NCI-H2107 (cell line): ENCODE measurements around the gene ABCA4.
"Not testable (repeated sequence)": the region's sequence is repeated elsewhere in the genome, so short reads cannot be mapped to it uniquely, and the experiment has no call there.

Experiments
- DNase-seq: peaks from one replicate; lab custom pipeline; 2025; lab: John Stamatoyannopoulos, UW

The ABCA4 gene

DNA sequence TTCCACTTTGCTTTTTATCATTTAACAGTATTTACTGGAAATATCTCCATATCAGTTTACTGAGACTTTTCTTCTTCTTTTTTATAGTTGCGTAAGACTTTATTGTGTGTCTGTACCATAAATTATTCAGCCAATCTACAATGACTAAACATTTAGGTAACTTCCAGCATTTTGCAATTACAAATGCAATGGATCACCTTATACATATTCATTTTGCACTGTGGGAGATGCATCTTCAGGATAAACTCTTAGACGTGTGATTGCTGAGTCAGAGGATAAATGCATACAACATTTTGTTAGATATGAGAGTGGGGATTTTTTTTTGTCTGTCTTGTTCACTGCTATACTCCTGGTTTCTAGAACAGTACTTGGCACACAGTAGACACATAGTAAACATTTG is 116.0 kb downstream of the ABCA4 start:
- DNase-seq: no peak

DNA sequence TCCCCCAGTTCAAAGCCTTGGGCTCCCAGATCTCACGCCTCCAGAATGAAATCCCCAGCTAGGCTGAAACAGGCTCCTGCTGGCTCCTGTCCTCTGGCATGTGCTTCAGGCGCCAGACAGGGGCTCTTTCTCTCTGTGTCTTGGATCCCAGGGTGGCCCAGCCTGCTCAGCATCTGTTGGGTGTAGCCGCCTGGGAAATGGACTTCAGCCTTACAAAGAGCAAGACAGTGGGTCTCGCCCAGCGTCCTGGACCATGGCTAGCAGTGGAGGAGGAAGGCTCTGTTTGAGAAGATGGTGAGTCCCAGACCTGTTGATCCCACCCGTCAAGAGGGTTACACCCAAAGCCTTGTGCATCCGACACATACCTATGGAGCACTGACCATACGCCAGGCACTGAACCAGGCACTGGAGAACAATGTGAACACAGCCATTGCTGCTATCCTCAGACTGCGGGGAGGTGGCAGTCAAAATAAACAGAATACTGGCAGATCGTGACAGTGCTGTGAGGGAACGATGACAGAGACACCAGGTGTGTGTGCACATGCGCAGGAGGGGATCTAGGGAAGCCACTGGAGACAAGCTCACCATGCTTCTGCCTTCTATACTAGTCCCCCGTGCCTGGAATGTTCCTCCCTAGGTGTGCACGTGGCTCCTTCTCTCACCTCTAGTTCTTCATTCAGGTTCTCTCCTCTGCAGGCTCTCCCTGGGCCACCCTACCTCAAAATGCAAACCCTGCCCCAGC is 118.7 kb downstream of the ABCA4 start:
- no peak for DNase-seq

DNA sequence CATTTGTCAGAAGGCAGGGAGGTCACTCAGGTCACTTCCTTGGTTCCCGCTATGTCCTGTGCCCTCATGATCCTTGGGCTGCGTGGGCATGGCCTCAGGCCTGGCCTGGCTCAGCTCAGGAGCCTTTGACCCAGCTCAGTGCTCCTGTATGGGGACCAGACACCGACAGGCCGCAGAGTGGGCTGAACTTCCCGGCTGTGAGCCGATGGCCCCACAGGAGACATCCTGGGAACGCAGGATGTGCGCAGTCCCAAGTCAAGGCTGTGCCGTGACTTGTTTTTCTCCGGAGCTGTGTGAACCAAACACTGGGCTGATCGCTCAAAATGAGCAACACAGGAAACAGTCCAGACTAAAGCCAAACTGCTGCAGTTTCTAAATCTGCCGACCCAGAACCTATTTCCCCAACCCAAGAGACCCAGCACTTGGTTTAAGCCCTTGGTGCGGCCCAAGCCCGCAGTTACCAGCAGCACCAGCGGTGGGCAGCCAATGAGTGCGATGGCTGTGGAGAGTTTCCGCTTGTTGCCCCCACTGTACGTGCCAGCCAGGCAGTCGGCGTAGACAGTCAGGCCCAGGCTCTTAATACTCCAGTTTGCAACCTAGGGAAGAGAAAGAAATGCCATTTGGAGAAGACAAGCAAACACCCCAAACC is 119.4 kb downstream of the ABCA4 start:
- DNase-seq: no peak

DNA sequence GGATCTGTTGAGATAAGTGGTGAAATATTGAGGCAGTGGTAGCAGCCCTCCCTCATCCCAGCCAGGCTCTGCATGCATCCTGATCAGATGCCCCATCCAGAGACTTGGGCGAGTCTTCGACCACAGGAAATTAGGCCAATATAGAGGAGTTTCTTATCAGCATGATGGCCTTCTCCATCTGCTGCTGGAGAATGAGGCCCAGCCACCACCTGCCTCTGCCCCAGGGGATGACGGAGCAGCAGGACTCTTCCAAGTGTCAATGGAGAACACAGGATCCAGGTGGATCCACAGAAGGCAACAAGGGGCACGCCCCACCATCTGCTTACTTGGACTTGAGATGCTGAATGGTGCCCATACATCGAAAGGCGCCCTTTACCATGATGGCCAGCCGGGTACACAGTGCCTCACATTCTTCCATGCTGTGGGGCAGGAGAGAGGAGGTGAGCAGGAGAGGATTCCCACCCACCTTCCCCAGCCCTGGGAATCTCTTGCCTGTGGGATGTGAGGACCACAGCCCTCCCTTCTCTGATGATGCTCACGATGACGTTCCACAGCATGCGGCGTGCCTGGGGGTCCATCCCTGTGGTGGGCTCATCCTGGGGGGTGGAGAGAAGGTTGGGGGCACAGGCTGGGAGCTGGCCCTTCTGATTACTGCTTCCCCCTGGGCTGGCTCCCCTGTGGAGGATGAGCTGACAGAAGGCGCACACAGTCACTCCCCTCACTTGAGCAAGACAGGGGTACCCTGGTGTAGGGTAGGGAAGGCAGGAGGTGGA is 120.3 kb downstream of the ABCA4 start:
- DNase-seq: no peak

DNA sequence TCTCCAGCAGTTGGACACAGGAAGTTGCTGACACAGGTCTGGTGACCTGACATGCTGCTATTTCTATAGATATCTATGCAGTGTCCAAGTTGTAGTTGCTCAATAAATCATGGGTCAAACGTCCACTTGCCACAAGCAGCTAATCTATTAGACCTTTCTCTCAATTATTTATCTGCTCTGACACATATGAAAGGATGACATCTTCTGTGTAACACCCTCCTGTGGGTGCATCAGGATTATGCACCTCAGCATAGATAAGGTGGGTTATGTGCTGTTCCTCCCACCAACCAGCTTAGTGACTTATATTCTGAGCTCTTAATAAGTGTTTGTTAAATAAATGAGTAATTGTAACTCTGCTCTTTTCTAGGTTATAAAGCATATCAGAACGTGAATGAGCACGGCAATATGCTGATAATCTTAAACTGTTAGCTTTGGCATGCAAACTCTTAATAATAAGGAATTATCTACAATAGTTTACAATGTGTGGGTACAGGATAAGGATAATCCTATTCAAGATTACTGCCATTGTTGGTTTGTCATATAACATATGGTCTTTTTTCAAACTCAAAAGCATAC is 121.0 kb downstream of the ABCA4 start:
- no peak for DNase-seq

DNA sequence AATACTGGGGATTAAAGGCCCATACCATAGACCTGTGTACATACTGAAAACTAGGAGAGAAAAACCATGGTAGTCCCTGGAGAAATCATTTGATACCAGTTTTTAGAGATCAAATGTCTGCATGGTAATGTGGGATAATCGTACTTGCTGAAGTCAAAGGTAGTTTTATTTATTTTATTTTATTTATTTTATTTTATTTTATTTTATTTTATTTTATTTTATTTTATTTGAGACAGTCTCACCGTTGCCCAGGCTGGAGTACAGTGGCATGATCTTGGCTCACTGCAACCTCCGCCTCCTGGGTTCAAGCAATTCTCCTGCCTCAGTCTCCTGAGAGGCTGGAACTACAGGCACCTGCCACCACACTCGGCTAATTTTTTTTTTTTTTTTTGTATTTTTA is 122.4 kb downstream of the ABCA4 start:
- not testable (repeated sequence) for DNase-seq

DNA sequence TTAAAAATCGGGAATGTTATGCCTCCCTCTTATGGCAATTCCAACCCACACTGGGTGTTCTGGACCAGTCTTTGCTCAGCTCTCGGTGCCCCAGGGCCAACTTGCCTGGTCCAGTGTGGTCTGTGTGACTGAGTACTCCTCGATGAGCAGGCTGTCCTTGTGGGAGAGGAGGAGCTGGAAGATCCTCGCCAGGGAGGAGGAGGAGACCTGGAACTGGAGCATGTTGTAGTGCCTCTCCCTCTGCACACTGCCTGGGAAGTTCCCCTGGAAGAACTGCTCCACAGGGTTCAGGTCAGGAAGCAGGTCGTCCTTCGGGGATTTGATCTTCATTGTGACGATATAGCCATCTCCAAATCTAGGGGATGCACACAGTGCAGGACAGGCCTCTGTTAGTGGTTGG is 123.2 kb downstream of the ABCA4 start:
- DNase-seq: no peak

DNA sequence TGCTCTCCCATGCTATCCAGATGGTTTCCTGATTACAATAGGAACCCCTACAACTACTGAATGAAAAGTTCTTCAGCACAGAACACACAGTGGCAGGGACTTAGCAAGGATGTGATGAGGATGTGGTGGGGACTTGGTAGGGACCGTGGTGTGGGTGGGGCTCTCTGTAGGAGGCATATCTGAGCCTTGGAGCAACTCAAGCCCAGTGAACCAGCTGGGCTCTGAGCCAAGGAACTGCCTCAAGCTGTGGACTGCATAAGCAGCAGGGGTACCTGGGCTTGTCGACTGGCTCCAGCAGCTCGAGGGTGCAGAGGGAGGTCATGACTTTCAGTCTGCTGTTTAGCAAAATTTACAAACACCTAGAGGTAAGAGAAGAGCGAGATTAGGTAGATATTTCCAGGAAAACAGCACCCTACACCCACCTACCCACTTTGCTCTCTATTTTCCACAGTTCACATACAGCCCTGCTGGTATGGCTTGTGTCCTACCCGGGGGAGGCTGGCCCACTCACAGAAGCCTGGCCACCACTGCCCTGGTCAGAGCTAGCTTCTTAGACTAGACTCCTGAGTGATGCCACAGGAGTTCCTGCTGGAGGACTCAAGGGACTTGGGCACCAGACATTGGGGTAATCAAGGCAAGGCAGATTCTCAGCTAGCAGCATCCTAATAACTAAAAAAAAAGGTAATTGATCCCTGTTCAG is 125.0 kb downstream of the ABCA4 start:
- DNase-seq: no peak

DNA sequence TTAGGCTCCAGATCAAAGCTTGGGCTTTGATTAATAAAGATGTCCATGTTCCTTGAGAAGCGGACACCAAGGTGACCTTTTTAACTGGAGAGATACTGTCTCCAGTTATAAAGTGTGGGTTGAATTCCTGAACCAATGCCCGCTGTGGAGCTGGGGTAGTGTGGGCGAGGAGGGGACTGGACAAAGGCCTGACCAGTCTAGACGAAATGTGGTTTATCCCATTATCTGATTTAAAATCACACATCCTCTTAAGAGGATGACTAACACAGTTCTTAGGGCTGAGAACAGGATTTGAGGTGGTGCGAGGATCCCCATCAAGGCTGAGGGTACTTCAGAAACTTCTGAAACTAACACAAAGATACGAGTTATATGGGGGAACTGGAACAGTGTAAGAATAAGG is 127.2 kb downstream of the ABCA4 start:
- no peak for DNase-seq

DNA sequence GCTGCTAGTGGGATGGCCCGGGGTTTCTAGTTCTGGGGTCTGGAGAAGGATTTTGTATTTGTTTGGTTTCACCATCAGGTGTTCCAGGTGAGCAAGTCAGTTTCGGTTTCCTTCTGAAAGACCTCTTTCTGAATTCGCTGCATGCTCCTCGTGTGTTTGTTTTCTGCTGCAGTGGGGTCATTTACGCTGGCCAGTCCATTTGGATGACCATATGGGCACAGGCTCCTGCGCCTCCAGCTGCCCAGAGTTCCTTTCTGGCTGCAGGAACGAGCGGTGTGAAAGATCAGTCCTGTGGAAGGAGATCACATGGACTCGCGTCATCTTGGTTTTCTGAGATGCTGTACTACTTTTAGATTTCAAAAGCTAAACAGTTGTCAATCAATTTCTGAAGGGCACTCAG is 128.0 kb downstream of the ABCA4 start:
- no peak for DNase-seq

DNA sequence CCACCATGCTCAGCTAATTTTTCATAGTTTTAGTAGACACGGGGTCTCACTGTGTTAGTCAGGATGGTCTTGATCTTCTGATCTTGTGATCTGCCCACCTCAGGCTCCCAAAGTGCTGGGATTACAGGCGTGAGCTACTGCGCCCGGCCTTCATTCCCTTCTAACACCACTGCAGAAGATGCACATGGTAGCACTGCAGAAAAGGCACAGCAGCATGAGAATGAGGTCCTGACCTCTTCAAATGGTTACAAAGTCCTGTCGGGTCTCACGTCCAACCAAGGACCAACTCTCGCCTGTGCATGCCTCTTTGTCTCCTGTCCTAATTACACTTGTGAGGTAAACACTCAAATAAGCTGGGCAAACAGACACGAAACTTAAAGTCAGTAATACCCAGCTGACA is 128.8 kb downstream of the ABCA4 start:
- DNase-seq: no peak

DNA sequence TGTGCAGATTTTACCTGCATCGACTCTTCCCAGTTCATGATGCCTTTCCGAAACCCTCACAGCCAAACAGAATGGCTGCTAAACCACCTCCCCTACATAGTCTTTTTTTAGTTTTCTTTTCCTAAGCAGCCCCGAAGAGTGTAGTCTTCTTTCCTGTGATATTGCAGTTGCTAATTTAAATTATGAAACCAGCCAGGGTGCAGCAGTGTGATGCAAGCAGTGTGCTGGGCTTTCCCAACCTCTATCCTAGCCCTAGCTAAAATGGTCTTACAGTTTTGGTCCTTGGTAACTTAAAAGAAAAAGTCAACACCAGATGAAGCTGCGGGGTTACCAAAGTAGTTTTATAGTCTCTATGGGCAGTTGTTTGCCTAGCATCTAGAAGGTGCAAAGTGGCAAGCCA is 129.7 kb downstream of the ABCA4 start:
- no peak for DNase-seq

DNA sequence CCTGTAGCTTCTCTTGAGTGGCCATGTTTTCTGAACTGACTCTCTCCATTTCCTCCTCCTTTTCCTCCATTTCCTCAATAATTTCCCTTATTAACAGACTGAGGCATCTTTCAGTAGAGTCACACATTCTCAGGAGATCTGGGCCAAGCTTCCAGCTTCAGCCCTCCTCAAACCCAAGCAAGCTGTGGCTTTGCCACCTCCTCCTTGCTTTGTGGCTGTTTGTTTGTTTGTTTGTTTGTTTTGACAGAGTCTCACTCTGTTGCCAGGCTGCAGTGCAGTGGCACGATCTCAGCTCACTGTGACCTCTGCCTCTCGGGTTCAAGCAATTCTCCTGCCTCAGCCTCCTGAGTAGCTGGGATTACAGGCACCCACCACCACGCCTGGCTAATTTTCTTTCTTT is 130.5 kb downstream of the ABCA4 start:
- DNase-seq: not testable (repeated sequence)

DNA sequence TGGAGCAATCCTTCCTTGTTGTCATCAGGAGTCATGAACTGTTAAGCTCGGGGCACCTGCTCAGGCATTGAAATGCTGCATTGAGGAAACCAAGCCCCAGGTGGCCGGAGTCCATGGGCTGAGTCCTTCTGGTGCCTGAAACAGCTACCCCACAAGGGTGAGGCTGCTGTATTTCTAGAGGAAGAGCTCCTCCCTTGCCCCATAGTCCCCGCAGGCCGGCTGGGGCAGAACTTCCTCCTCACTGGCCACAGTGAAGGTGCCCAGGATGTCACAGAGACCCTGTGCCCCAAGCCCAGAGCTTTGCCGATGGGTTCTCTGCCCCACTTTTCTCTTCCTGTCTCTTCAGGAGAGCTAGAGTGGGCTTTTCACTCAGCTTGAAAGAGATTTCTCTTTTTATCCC is 130.9 kb downstream of the ABCA4 start:
- no peak for DNase-seq

DNA sequence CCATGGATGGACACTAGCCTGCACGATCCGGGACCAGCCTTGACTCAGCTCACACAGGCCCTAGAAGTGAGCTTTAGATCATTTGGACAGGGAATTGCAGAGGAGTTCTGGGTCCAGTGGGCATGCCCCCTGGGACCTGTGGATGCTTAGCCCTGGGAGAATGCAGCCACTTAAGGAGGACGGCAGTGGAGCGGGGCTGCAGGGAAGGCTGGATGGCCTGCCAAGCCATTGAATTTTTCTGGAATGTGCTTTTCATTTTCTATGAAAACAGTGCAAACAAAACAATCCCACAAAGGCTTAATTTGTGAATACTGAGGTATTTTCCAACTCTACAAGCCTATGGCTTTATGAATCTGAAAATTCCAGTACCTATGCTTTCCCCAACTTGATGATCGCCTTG is 131.3 kb downstream of the ABCA4 start:
- DNase-seq: no peak

DNA sequence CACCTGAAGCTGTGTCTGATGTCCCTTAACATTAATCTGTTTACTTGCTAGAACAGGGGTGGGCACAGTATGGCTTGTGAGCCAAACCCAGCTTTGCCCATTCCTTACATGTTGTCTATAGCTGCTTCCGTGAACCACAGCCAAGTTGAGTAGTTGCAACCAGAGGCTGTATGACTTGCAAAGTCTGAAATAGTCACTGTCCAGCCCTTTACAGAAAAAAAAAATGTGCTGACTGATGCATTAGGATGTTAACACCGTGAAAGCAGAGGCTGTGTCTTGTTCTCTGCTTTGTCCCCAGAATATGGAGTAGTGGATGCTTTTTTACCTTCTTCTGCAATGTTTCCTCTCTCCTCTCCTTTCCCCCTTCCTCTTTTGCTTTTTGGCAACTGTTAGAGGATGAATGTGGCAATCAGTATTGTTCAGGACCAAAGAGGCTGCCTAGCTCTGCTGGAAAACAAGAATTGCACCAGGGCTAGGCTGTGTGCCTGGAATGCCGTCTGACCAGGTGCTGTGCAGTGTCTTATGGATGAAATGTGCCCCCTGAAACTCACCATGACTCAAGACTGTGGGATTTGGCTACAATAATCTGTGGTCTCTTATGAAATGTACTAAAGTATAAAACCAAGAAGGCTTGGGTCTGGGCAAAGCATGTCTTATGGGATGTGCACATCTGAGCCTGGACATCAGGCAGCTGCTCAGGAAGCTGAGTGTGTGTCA is 132.2 kb downstream of the ABCA4 start:
- DNase-seq: no peak

DNA sequence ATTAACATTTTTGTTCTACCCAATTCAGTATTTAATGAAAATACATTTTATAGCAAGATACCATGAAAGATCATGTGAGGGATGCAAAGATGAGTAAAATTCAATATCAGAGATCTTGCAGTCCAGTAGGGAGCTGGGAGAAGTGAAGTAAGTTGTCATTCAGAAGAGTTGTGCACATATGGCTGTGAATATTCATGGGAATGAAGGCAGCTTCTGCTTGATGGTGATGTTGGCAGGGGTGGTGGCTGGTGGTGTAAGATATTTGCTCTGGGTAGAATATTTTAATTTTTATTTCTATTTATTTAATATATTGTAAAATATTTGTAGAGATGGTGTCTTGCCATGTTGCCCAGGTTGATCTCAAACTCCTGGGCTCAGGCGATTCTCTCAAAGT is 139.7 kb downstream of the ABCA4 start:
- DNase-seq: no peak

DNA sequence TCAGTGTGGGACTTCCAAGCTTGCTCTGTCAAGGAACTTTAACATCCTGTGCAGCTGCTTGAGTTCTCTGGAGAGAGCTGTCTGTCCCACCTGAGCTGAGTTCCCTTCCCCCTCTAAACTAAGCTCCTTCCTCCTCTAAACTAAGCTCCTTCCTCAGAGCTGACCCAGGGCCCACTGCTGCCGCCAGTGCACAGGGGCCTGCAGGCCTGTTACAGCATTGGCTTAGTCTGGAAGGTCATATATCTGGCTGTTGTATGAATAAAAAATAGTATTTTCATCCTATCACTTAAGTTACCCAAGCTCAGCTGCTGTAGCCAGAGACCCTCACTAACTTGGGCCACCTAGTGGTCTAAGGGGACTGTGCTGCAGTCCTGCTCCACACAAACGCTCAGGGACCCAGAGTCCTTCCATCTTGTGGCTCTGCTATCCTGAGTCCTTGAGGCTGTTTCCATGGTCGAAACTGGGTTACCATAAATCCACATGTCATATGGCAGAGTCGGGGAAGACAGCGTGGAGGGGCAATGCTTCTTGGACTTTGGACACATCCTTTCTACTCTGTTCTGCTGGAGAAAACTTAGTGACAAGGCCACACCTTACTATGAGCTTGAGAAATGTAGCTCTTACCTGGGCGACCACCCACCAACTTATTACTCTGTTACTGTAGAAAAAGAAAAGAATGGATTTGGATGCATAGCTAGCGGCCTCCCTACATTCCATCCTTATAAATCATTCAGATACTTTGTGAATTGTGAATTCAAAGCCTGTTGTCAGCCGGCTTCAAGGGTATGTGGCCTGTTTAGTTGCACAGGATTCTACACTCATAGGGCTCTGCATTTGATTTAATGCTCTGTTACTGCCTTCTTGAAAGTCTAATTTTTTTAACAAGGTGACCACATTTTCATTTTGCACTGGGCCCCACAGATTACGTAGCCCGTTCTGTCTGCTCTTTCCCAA is 140.4 kb downstream of the ABCA4 start:
- DNase-seq: no peak

DNA sequence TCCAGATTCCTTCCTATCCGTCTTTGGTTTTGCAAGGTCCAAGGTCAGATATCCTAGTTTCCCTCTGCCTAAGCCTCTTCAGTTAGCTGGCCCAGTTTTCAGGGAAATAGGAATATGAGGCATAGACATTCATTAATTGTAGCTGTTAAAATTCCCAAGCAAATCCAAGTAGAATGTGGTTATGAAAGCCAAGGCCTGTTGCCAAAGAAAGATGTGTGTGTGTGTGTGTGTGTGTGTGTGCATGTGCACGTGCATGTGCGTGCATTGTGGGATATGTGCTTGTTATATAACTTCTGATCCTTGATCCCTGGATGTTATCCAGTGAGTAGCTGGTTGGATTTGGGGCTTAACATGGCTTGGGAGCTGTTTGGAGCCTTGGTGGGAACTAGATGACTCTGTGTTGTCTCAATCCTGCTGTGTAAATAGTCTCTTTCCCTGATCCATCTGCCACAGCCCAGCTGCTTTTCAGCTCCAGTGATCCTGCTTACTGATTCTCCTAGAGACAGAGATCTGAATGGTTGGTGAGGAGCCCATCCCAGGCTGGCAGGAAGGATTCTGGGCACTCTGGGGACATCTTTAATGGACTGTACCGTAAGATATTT is 141.1 kb downstream of the ABCA4 start:
- no peak for DNase-seq
